ENCODE measurements around the gene GPR21.

Gene GPR21

DNA sequence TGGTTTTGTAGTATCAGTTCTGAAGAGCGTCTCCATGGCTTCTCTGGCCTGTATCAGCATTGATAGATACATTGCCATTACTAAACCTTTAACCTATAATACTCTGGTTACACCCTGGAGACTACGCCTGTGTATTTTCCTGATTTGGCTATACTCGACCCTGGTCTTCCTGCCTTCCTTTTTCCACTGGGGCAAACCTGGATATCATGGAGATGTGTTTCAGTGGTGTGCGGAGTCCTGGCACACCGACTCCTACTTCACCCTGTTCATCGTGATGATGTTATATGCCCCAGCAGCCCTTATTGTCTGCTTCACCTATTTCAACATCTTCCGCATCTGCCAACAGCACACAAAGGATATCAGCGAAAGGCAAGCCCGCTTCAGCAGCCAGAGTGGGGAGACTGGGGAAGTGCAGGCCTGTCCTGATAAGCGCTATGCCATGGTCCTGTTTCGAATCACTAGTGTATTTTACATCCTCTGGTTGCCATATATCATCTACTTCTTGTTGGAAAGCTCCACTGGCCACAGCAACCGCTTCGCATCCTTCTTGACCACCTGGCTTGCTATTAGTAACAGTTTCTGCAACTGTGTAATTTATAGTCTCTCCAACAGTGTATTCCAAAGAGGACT is 1.5 kb downstream of the GPR21 start:
- DNase-seq = no peak

GRCh38 chr9:123035791-123036190 is 2.3 kb downstream of the GPR21 start:
- DNase-seq = no peak

GRCh38 chr9:123036893-123037545 is 3.6 kb downstream of the GPR21 start:
- DNase-seq = no peak

DNA sequence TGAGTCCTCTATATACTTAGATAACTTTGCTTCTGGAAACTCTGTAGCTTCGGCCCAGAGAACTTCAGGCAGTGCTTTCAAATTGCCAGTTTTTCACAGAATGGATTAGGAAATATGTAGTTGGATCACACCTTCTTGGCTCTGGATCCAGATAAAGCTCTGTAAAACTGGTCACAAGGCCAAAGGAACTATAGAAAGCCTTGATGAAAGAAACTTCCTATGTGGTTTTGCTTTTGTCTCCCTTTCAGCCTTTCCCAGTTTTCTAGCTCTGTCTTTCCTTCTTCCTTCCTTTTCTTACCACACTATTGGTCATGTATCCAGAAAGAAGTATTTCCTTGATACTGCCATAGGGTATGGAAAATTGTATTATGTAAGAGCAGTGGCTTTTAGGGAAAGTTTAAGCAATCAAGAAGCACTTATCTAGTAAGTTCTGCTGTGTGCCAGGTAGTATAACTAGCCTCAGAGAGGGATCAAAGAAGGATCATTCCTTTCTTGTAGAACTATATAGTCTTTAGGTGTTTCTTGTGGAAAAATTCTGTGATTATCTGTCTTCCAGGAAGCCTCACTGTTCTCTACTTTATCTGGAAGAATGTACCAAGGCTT is 6.3 kb downstream of the GPR21 start:
- DNase-seq = no peak

DNA sequence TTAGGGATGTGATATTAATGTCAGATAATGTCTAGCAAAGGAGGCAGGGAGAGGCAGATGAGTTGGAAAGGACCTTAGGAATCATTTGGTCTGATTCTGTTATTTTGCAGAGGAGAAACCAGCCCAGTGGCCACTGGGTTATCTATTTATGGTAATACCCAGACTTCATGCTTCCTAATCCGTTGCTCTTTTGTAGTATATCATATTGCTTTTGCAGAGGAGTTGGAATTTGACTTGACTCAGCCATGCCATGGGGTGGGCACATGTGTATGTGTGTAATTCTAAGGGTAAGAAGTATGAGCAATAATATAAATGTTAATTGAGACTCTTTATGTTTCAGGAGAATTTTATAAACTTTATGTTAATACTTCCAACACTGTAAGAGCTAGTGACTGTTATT is 7.3 kb downstream of the GPR21 start:
- DNase-seq = no peak

DNA sequence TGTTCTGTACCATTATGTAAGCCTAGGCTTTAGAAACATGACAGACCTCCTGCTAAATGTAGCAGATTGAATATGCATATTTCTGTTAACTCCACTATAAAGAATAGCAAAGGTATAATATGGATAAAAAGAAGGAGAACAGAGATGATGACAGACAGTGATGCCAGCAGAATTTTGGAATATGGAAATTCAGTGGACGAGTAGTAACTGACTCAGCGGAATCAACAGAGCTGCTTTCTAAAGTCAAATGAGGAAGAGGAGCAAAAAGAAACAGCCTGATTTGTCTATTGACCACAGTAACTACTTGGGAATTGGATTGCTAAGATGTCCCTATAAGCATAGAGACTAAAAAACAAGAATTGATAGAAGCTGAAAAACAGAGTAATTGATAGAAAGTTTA is 8.0 kb downstream of the GPR21 start:
- no peak for DNase-seq

DNA sequence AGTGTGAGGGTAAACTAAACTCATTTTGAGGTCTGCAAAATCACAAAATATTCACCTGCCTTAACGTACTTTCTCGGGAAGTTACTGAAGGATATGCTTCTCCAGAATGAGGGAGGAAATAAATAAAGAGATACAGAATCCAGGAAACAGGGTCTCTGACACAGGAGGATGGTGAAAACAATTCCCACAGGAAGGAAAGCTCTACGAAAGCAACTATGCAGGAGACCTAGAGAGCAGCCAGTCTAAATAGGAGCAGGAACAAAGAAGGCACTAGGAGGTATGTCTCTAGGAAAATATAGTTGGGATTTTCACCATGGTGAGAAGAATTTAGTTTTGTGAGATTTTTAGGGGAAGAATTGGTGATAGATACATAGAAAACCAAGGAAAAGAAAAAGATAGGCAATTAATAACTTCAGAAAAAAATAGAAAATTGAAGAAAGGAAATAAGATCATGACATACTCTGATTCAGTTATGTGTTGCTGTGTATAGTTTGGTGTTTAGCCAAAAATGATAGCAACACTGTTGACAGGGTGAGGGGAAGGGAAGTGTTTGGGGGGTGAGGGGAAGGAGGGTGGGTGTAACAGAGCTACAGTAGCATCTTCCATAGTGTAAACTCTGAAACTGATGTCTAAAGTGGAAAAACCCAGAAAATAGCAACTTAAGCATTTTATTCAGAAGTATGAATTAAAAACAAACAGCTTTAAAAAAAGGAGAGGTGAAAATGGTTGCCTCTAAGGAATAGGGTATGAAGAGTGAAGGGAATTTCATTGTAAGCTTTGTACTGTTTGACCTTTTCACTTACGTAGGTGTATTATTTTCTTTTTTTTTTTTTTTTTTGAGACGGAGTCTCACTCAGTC is 9.8 kb downstream of the GPR21 start:
- DNase-seq = no peak

DNA sequence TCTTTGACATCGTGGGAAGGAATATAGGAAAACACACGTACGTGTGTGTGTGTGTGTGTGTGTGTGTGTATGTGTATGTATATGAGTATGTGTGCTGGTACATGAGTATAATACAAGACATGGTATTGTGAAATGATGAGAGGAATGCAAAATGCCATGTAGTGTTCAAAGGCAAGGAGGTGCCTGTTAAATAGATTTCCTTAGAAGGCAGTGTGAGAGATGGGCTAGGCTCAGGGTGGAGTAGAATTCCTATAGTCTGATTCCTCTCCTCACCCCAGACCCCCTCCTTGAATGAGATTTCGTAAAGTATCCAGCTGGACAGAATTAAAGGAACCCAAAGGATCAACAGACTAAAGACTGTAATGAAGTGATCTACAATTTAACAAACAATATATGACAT is 11.1 kb downstream of the GPR21 start:
- no peak for DNase-seq

DNA sequence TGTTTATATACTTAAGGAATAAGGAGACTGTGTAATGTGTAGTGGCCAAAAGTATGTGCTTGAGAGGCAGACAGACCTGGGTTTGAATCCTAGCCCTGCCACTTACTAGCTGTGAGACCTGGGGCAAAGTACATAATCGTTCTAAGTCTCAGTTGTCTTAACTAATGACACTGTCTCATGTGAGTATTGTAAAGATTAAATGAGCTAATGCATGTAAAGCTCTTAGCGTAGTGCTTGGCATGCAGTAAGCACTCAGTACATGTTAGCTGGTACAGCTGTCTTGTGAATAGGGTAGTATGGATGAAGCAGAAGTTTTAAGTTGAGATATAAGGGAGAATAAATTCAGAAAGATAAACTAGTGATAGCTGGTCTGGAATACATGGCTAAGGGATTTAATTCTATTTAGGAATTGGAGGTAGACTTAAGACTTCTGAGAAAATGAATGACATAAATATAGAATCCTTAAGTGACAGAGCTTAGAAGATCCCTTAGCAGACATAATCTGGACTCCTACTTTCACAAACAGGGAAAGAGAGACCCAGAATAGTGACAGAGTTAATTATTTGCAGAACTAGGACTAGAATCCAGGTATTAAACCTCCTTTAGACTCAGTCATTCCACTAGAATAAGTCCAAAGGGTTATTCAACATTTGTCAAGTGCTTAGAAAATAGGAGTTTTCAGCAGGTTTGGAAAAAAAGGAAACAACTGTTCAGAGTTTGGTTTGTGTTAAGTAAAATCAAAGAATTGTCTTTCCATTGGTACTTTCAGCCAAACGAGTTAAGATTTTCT is 13.1 kb downstream of the GPR21 start:
- no peak for DNase-seq

DNA sequence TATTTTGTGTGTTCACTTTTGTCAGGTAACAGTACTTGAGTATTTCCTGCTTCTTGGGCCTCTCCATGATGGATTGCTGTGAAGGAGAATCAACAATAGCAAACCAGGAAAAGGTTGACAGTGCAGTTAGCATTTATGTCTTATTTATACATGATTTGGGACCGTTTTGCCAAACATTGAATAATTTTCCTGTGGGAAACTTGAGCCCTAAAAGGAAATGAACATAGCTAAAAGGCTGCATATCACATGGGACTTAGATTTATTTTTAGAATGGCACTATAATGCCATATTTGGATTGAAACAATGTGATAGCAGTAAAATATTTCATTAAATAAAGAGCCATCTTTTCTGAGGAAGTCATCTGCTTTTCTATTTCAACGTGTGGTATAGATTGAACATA is 15.3 kb downstream of the GPR21 start:
- no peak for DNase-seq

DNA sequence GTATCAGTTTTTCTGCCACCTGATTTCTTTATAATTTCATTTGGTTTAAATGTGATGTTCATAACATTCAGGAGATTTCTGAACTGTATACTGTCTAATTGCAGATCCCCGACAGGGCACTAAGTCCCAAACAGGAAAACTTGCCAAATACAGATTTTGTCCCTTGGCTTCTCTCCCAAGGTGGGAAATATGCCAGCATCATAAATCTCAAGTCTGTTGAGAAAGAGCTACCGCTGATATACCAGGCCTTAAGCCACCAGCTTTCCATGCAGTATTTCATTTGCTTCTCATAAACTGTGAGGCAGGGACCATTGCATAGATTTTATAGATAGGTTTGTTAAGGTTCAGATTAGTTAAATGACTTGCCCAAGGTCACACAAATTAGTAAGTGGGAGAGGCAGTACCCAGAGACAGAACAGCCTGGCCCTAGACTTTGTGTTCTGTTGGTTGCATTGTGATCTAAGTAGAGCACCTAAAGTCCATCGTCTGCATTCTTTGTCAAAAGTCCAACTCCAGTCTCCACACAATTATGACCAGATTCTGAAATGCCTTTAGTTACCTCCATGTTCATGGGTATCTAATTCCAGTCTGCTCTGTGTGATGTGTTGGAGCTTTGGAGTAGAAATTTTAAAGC is 16.2 kb downstream of the GPR21 start:
- DNase-seq = no peak

- DNase-seq = no peak
These were observed 19.6 kb downstream of the GPR21 start for GRCh38 chr9:123053046-123053445.

- no peak for DNase-seq
These were observed 20.2 kb downstream of the GPR21 start for GRCh38 chr9:123053711-123054110.

DNA sequence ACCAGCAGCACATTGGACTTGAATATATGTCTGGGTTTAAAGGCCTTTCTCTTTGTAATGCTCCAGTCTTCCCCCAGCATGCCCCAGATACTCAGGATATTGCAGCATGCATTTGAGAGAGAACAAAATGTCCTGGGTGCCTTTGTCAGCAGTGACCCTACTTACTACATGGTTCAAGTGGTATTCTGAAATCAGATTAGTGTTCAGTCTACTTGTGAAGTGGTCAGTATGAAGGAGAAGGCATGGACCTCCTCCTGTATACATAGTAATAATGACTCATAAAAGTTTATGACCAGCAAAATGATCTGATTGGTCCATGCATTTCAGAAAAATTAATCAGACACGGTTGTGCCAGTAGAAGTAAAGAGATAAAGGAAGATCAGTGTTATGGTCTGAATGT is 25.4 kb downstream of the GPR21 start:
- DNase-seq = no peak

- no peak for DNase-seq
These were observed 26.2 kb downstream of the GPR21 start for GRCh38 chr9:123059472-123060220.

GRCh38 chr9:123061216-123061615 is 27.7 kb downstream of the GPR21 start:
- no peak for DNase-seq

GRCh38 chr9:123062351-123063176 is 29.1 kb downstream of the GPR21 start:
- DNase-seq = no peak

GRCh38 chr9:123063177-123063598 is 29.7 kb downstream of the GPR21 start:
- DNase-seq = no peak

GRCh38 chr9:123063896-123064295 is 30.4 kb downstream of the GPR21 start:
- DNase-seq = no peak

GRCh38 chr9:123064716-123065115 is 31.2 kb downstream of the GPR21 start:
- DNase-seq = no peak

- DNase-seq = no peak
These were observed 31.7 kb downstream of the GPR21 start for GRCh38 chr9:123065196-123065595.
